ENCODE data around the gene APH1B.

DNA sequence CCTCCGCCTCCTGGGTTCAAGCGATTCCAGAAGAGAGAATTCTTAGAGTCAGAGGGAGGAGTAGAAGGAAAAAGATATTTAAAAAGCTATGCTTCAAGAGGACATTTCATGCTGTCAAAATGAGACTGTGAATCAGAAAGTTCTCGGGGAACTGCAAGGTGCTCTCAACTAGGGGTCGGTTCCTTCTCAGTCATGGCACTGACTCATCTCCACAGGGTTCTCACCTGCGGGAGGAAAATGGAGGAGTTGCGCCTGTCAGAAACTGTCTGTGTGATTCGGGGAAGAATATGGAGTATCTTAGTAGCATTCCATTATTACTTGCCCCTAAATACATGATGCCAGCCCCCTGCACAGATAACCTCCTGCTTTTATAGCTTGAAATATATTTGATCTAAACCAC lies 47.4 kb downstream of the APH1B start:
- TF ChIP-seq, protein P1, sequence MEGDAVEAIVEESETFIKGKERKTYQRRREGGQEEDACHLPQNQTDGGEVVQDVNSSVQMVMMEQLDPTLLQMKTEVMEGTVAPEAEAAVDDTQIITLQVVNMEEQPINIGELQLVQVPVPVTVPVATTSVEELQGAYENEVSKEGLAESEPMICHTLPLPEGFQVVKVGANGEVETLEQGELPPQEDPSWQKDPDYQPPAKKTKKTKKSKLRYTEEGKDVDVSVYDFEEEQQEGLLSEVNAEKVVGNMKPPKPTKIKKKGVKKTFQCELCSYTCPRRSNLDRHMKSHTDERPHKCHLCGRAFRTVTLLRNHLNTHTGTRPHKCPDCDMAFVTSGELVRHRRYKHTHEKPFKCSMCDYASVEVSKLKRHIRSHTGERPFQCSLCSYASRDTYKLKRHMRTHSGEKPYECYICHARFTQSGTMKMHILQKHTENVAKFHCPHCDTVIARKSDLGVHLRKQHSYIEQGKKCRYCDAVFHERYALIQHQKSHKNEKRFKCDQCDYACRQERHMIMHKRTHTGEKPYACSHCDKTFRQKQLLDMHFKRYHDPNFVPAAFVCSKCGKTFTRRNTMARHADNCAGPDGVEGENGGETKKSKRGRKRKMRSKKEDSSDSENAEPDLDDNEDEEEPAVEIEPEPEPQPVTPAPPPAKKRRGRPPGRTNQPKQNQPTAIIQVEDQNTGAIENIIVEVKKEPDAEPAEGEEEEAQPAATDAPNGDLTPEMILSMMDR (IDR thresholded peaks at IDR 0.05) = no peak
- TF ChIP-seq POLR2A (IDR thresholded peaks at IDR 0.05) = no peak

All from thyroid gland (tissue), 4 donors.